Liver (tissue), 3 donors: ENCODE measurements around the gene ST14.

Experiments
- TAF1 ChIP-seq: conservative IDR thresholded peaks from 2 replicates; pipeline ENCODE4 v1.6.1; 2016; ENCODE audit warnings: antibody characterized with exemption, mild to moderate bottlenecking
- YY1 ChIP-seq: IDR thresholded peaks from 2 replicates; pipeline ENCODE4 v1.6.1; 2016; ENCODE audit warnings: antibody characterized with exemption, mild to moderate bottlenecking
- TF ChIP-seq, protein P1 (sequence below): fragments of 150-350 bp; IDR thresholded peaks from 2 replicates; pipeline ENCODE4 v1.5.1; 2017; ENCODE audit warnings: improper control_type of control experiment, low read depth, low read length; ENCODE audit not compliant: missing input control
- TF ChIP-seq, protein P2 (sequence below): IDR thresholded peaks from 2 replicates; pipeline ENCODE4 v1.6.1; 2016; ENCODE audit warnings: antibody characterized with exemption, mild to moderate bottlenecking
- TF ChIP-seq, protein P3 (sequence below): IDR thresholded peaks from 2 replicates; pipeline ENCODE4 v1.6.1; 2016; ENCODE audit warnings: antibody characterized with exemption
- TF ChIP-seq, protein P4 (sequence below): IDR thresholded peaks from 2 replicates; pipeline ENCODE4 v1.6.1; 2016; ENCODE audit warnings: antibody characterized with exemption
- donor health status: healthy.
- donor health status: healthy.

DNA sequence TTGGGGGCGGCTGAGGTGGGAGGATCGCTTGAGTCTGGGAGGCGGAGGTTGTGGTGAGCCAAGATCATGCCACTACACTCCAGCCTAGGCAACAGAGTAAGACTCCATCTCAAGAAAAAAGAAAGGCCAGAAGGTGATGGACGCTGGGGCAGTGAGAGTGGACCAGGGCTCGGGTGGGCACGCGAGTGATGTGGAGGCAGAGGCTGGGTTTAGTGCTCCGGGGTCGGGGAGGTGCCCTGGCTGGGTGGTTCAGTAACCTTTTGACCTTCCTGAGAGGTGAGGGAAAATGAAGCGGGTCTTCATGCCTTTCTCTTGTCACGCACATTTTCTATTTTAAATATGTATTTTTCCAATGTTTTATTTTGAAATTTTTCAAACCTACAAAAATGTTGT, 45.1 kb downstream of the ST14 start:
- TF ChIP-seq, protein P1, sequence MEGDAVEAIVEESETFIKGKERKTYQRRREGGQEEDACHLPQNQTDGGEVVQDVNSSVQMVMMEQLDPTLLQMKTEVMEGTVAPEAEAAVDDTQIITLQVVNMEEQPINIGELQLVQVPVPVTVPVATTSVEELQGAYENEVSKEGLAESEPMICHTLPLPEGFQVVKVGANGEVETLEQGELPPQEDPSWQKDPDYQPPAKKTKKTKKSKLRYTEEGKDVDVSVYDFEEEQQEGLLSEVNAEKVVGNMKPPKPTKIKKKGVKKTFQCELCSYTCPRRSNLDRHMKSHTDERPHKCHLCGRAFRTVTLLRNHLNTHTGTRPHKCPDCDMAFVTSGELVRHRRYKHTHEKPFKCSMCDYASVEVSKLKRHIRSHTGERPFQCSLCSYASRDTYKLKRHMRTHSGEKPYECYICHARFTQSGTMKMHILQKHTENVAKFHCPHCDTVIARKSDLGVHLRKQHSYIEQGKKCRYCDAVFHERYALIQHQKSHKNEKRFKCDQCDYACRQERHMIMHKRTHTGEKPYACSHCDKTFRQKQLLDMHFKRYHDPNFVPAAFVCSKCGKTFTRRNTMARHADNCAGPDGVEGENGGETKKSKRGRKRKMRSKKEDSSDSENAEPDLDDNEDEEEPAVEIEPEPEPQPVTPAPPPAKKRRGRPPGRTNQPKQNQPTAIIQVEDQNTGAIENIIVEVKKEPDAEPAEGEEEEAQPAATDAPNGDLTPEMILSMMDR: no peak
- TF ChIP-seq, protein P2, sequence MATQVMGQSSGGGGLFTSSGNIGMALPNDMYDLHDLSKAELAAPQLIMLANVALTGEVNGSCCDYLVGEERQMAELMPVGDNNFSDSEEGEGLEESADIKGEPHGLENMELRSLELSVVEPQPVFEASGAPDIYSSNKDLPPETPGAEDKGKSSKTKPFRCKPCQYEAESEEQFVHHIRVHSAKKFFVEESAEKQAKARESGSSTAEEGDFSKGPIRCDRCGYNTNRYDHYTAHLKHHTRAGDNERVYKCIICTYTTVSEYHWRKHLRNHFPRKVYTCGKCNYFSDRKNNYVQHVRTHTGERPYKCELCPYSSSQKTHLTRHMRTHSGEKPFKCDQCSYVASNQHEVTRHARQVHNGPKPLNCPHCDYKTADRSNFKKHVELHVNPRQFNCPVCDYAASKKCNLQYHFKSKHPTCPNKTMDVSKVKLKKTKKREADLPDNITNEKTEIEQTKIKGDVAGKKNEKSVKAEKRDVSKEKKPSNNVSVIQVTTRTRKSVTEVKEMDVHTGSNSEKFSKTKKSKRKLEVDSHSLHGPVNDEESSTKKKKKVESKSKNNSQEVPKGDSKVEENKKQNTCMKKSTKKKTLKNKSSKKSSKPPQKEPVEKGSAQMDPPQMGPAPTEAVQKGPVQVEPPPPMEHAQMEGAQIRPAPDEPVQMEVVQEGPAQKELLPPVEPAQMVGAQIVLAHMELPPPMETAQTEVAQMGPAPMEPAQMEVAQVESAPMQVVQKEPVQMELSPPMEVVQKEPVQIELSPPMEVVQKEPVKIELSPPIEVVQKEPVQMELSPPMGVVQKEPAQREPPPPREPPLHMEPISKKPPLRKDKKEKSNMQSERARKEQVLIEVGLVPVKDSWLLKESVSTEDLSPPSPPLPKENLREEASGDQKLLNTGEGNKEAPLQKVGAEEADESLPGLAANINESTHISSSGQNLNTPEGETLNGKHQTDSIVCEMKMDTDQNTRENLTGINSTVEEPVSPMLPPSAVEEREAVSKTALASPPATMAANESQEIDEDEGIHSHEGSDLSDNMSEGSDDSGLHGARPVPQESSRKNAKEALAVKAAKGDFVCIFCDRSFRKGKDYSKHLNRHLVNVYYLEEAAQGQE: no peak
- TF ChIP-seq TAF1 (no peak), YY1 (no peak)
- TF ChIP-seq, protein P3, sequence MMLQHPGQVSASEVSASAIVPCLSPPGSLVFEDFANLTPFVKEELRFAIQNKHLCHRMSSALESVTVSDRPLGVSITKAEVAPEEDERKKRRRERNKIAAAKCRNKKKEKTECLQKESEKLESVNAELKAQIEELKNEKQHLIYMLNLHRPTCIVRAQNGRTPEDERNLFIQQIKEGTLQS: no peak
- TF ChIP-seq, protein P4, sequence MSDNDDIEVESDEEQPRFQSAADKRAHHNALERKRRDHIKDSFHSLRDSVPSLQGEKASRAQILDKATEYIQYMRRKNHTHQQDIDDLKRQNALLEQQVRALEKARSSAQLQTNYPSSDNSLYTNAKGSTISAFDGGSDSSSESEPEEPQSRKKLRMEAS: no peak
